GM21381 (cell line): Measurements from ENCODE around the gene MYO5A.
"Not testable (repeated sequence)": the region's sequence is repeated elsewhere in the genome, so short reads cannot be mapped to it uniquely, and the experiment has no call there.

Experiments
- ATAC-seq: cut with Tn5 transposase; IDR thresholded peaks from one replicate; pipeline ENCODE4 v1.9.1; 2021; ENCODE audit warnings: mild to moderate bottlenecking, moderate library complexity; ENCODE audit not compliant: unreplicated experiment

MYO5A gene

GRCh38 chr15:52509500-52510245 is 19.0 kb downstream of the MYO5A start:
- ATAC-seq, result no peak

GRCh38 chr15:52506549-52506948 is 22.1 kb downstream of the MYO5A start:
- ATAC-seq, result no peak

- ATAC-seq, result no peak
Observed at GRCh38 chr15:52505151-52505550, 23.5 kb downstream of the MYO5A start.

GRCh38 chr15:52503788-52504496 is 24.7 kb downstream of the MYO5A start:
- peak; percentile 84 for ATAC-seq

DNA sequence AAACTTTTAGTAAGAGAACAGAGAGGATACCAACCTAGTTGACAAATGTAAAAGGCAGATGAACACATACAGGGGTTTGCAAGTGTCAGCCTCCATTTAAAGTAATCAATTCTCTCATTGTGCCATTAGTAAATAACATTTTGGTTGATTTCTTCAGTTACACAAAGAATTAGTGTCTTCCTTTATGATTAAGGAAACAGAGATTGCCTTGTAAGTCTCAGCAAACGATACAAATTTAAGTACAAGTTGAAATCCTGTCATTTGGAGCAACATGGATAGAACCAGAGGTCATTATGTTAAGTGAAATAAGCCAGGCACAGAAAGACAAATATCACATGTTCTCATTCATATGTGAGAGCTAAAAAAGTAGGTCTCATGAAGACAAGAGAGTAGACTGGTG is 26.1 kb downstream of the MYO5A start:
- ATAC-seq, result no peak

- ATAC-seq, result no peak
Observed at GRCh38 chr15:52499506-52499905, 29.2 kb downstream of the MYO5A start.

- no peak for ATAC-seq
Observed at GRCh38 chr15:52498706-52499105, 30.0 kb downstream of the MYO5A start.

DNA sequence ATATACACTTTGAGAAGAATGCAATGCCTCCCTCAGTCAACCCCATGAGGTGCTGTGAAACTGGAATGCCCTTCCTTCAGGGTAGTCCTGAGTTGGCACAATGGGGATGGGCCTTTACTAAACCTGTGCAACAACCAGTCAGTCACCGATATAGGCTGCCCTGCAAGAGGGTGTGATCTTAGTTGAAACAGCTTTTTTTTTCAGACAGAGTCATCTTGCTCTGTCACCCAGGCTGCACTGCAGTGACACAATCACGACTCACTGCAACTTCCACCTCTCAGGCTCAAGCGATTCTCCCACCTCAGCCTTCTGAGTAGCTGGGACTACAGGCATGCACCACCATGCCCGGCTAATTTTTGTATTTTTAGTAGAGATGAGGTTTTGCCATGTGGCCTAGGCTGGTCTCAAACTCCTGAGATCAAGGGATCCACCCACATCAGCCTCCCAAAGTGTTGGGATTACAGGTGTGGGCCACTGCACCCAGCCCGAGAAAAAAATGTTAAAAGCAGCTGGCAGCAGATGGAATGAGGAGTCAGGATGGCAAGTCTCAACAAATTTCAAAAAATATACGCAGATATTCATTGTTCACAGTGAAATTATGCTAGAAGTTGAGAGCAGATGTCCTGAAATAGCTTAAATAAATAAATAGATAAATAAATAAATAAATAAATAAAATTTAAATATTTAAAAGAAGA is 31.8 kb downstream of the MYO5A start:
- no peak for ATAC-seq

DNA sequence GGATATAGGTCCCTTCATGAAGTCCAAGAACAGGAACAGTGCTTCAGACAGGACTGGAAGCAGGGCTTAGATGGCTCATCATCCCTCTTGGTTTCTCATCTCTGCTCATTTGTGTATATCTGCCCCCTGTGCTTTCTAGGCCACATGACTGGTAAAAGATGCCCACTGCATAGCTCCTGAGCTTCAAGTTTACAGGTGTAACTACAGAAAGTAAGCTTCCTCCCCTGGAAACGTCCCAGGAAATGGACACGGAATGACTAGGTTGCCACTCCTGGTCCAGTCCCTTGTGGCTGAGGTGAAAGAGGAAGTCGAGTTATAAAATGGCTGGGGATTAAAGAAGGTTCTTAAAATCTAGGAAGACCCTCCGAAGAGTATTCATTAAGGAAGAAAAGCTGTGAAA is 32.5 kb downstream of the MYO5A start:
- no peak for ATAC-seq

DNA sequence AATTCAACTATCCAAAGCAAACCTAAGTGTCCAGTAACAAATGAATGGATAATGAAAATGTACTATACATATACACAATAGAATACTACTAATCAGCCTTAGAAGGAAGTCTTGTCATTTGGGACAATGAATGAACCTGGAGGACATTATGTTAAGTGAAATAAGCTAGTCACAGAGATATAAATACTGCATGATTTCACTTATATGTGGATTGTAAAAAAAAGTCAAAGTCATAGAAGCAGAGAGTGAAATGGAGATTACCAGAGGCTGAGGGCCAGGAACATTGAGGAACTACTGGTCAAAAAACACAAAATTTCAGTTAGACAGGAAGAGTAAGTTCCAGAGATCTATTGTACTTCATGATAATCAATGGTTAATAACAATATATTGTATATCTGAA is 33.6 kb downstream of the MYO5A start:
- ATAC-seq, result no peak

DNA sequence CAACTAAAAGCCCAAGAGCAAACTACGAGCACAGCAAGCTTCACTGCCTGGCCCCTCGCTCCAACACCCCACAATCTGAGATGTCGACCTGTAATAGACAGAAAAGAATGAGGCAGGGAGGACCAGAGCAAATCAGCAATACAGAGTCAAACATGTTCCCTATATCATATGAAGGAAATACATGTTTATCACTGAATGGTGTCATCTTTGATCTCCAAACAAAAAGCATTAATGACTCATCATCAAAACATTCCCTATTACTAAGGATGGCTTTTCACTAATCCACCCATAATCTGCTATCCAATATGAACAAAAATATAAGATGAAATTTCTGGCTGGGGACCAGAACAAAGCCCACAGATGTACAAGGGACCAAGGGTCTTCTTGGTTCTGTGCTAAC is 34.7 kb downstream of the MYO5A start:
- ATAC-seq, result no peak

DNA sequence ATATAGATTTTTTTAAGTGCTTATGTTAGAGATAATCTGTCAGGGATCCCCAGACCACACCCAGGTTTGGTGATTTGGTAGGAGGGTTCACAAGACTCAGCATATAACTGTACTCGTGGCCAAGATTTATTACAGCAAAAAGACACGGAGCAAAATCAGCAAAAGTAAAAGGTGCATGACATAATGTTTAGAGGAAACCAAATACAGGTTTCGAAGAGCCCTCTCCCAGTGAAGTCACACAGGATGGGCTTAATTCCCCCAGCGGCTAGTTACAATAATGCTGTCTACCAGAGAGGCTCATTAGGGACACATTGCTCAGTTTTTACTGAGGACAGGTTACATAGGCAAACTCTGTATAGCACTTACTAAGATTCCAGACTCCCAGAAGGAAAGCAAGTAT is 36.5 kb downstream of the MYO5A start:
- ATAC-seq, result no peak

GRCh38 chr15:52491472-52491871 is 37.2 kb downstream of the MYO5A start:
- no peak for ATAC-seq

- ATAC-seq, result not testable (repeated sequence)
Observed at GRCh38 chr15:52489430-52489829, 39.2 kb downstream of the MYO5A start.

- ATAC-seq, result no peak
Observed at GRCh38 chr15:52488830-52489229, 39.9 kb downstream of the MYO5A start.

GRCh38 chr15:52486003-52486996 is 42.4 kb downstream of the MYO5A start:
- no peak for ATAC-seq

GRCh38 chr15:52485290-52485689 is 43.4 kb downstream of the MYO5A start:
- ATAC-seq, result no peak

DNA sequence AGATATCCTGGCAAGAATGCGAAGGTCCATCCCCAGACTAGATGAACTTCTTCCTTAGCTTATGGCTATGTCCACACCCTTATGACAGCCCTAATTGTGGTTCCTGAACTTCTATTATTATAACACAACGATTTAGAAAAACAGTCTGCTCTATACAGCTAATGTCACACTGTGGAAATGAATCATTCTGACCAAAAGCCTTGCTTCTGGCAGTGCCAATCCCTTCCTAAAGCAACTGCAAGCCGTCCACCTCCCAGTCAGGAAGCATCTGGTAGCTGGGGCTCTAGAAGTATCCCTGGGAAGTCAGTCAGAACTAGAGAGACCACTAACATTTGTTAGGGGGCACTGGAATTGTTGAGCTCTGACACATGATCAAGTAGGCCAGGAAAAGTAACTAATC is 45.0 kb downstream of the MYO5A start:
- no peak for ATAC-seq

DNA sequence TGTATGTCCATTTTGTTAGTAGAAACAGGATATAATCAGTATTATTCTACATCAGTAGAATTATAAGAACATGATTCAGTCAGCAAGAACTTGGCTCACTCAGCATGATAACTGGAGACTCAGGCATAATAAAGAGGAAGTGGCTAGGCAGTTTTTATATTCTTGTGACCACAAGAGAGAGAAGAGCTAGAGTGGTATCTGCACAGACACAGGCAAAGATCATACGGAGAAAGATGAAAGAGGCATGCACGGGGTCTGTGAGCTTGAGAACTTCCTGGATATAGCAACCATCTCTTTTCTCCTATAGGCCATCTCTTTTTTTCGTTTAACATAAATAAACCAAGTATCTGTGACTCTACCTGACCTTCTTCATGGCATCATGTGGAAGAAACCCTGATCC is 46.8 kb downstream of the MYO5A start:
- peak; percentile 98 for ATAC-seq

DNA sequence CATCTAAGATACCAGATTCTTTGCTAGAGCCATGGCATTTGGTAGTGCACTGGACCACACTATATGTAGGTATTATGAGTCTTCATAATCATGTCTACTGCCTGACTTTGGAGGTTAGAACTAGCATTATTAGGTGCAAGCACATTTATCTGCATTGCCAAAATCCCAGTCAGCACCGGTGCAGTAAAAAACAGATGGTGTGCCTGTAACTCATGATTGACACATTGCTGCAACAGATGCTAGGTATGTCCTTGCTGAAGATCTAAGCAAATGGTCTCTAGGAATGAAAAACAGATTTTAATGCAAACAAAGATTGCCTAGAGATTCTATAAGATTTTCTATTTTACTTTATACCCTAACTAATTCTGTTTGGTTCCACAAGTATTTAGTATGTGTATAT is 47.7 kb downstream of the MYO5A start:
- no peak for ATAC-seq

DNA sequence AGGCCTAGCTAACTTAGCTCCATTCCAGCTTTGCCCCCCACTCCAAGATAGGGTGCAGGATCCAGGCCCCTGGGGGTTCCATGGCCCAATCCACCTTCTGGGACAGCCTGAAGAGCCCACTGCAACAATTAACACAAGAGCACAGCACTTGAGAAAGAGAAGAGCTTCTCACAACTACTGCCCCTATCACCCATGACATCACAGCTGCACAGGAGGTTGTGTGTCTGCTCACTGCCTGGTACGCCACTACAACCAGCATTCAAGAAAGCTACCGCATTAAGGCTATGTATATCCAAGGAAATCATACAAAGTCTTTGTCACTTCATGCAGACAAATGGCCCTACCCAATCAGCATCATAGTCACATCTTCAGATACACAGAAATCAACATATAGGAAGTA is 62.0 kb downstream of the MYO5A start:
- ATAC-seq, result no peak
